Measurements from ENCODE around the gene THAP4. TPM values are rescaled to one million over a fixed set of nuclear protein-coding genes. Genes with fewer than 3 reads are reported as not detected.

The THAP4 gene
- total and polyA plus RNA-seq, 2 of the 13 experiments (the other 11 are each of a cell fraction or from before 2014, with no cell fraction given): 59.7 to 75.7 TPM

GRCh38 chr2:241534701-241535375 is 102.1 kb downstream of the THAP4 start (continued):
- TF ChIP-seq PAXIP1 (CRISPR knock-in tag; conservative IDR thresholded peaks at IDR 0.05) (peak; percentile 71), NFATC3 (CRISPR knock-in tag; IDR thresholded peaks at IDR 0.05) (no peak), ZFP36 (IDR thresholded peaks at IDR 0.05; ENCODE audit: borderline replicate concordance, low read depth, low read length, partially characterized antibody) (no peak), BCL6 (CRISPR knock-in tag; IDR thresholded peaks at IDR 0.05) (peak; percentile 69), TFDP1 (CRISPR knock-in tag; IDR thresholded peaks at IDR 0.05; ENCODE audit: borderline replicate concordance) (no peak), ZBTB37 (CRISPR knock-in tag; IDR thresholded peaks at IDR 0.05) (no peak), PTBP1 (IDR thresholded peaks at IDR 0.05; ENCODE audit: low read depth, low read length, poor library complexity, severe bottlenecking) (no peak), ZBTB7B (CRISPR knock-in tag; IDR thresholded peaks at IDR 0.05) (peak; percentile 49; the same call in 1 of the 2 replicates), SOX5 (CRISPR knock-in tag; IDR thresholded peaks at IDR 0.05; ENCODE audit: borderline replicate concordance) (0 out of 2 replicates have a peak, but pooled peaks have one; percentile 17), ZSCAN29 (CRISPR knock-in tag; conservative IDR thresholded peaks at IDR 0.05) (no peak), ZNF367 (CRISPR knock-in tag; IDR thresholded peaks at IDR 0.05; ENCODE audit: borderline replicate concordance) (no peak), ARID4A (CRISPR knock-in tag; IDR thresholded peaks at IDR 0.05; ENCODE audit: borderline replicate concordance) (peak; percentile 27; the same call in 1 of the 2 replicates), TAF15 (IDR thresholded peaks at IDR 0.05; ENCODE audit: low read depth, low read length, poor library complexity, severe bottlenecking) (no peak), ZNF572 (CRISPR knock-in tag; IDR thresholded peaks at IDR 0.05) (no peak), ZNF678 (CRISPR knock-in tag; IDR thresholded peaks at IDR 0.05) (no peak), HNRNPL (IDR thresholded peaks at IDR 0.05; ENCODE audit: low read depth, low read length) (peak; percentile 49; the same call in 1 of the 2 replicates), ELF1 (CRISPR knock-in tag; IDR thresholded peaks at IDR 0.05) (peak; percentile 45; the same call in 1 of the 2 replicates), ZNF30 (CRISPR knock-in tag; IDR thresholded peaks at IDR 0.05) (no peak), SIX4 (CRISPR knock-in tag; IDR thresholded peaks at IDR 0.05) (no peak)
